HepG2 (cell line): Measurements from ENCODE around the gene BCAS3. TPM values are rescaled to one million over a fixed set of nuclear protein-coding genes. Genes with fewer than 3 reads are reported as not detected.

Source experiments
- ATAC-seq: fragments of 200-7000 bp; cut with Tn5 transposase; 3 replicates; pipeline ENCODE4 v1.9.1; 2020; ENCODE audit warnings: mild to moderate bottlenecking, moderate library complexity
- BruUV-seq: library from RNA; stranded (reverse); fragments of 400-500 nt; replicated peaks from 2 replicates; lab custom pipeline; 2021; lab: Mats Ljungman, UMichigan
- CTCF ChIA-PET: fragments of 300-600 bp; formaldehyde crosslinking; extraction: SDS; loops from one replicate; lab custom pipeline; 2021; ENCODE audit warnings: low total read pairs, inconsistent platforms, low intra/inter-chr PET ratio; lab: Yijun Ruan, JAX
- POLR2A ChIA-PET: fragments of 350-600 bp; sonication (Branson Sonifier 250); formaldehyde crosslinking; loops from one replicate; lab custom pipeline; 2020; ENCODE audit warnings: antibody characterized with exemption, inconsistent platforms; lab: Yijun Ruan, JAX
- DNase-seq: peaks from one replicate; pipeline ENCODE4 v3.0.0-alpha.2; 2015; ENCODE audit warnings: low spot score
- FAIRE-seq: peaks from 3 replicates; lab custom pipeline; 2011; peaks lifted over from hg19 to GRCh38; lab: Jason Lieb, UNC
- H2AFZ ChIP-seq: one replicate; pipeline ENCODE4 v1.6.1; 2011; ENCODE audit warnings: low read length, inconsistent platforms
- H3K27ac ChIP-seq: fragments of 300-600 bp; 3 replicates; pipeline ENCODE4 v1.8.0; 2011; ENCODE audit warnings: mixed run types, mild to moderate bottlenecking, mixed read lengths, low read length, inconsistent platforms; ENCODE audit not compliant: insufficient read depth; ENCODE audit errors: extremely low read length
- H3K27me3 ChIP-seq, 2 experiments: fragments of 200-600 bp in 1 of 2; 2 replicates in 1 of 2; 3 replicates in 1 of 2; pipeline versions ENCODE4 v1.6.0 to v1.8.0; 2011; ENCODE audit warnings: low read length in 2 of 2, mild to moderate bottlenecking in 2 of 2, moderate library complexity in 2 of 2, inconsistent platforms in 1 of 2; ENCODE audit not compliant: insufficient read depth in 2 of 2, control insufficient read depth in 1 of 2
- H3K36me3 ChIP-seq, 2 experiments: fragments of 200-600 bp in 1 of 2; replicated peaks in 1 of 2; 2 replicates in 1 of 2; 3 replicates in 1 of 2; pipeline versions ENCODE4 v1.5.1 to v1.8.0; 2011; ENCODE audit warnings: low read length in 2 of 2, inconsistent platforms in 1 of 2; ENCODE audit not compliant: insufficient read depth in 2 of 2, control insufficient read depth in 1 of 2
- H3K4me1 ChIP-seq: 2 replicates; pipeline ENCODE4 v1.5.1; 2012; ENCODE audit warnings: low read length, inconsistent platforms; ENCODE audit not compliant: insufficient read depth
- H3K4me2 ChIP-seq: 2 replicates; pipeline ENCODE4 v1.6.0; 2011; ENCODE audit warnings: low read depth, low read length, inconsistent platforms
- H3K4me3 ChIP-seq, 3 experiments: fragments of 200-600 bp in 1 of 3; sonication (generic), shearing (Covaris generic) in 1 of 3; replicated peaks in 1 of 3; 2 replicates each; pipeline ENCODE4 v1.5.1; 2011 to 2016; ENCODE audit warnings: low read length in 3 of 3, inconsistent platforms in 2 of 3, low read depth in 2 of 3, mild to moderate bottlenecking in 2 of 3, control low read depth in 1 of 3, mixed read lengths in 1 of 3; ENCODE audit not compliant: insufficient read depth in 1 of 3
- H3K79me2 ChIP-seq: one replicate; pipeline ENCODE4 v1.6.1; 2011; ENCODE audit warnings: low read length, inconsistent platforms; ENCODE audit not compliant: insufficient read depth
- H3K9ac ChIP-seq: 2 replicates; pipeline ENCODE4 v1.6.0; 2011; ENCODE audit warnings: mild to moderate bottlenecking, low read depth, low read length, inconsistent platforms; ENCODE audit not compliant: insufficient read depth
- H3K9me3 ChIP-seq: 2 replicates; pipeline ENCODE4 v1.5.1; 2012; ENCODE audit warnings: mild to moderate bottlenecking, low read length
- H4K20me1 ChIP-seq: 2 replicates; pipeline ENCODE4 v1.6.0; 2011; ENCODE audit warnings: inconsistent platforms, mild to moderate bottlenecking, low read length, moderate library complexity; ENCODE audit not compliant: insufficient read depth
- ATF7 ChIP-seq, 2 experiments: fragments of 450-650 bp in 1 of 2; sonication (generic) in 1 of 2; formaldehyde crosslinking in 1 of 2; IDR thresholded peaks; 2 replicates each; pipeline versions ENCODE4 v1.4.0 to v1.6.1; 2016 to 2020; ENCODE audit warnings: antibody characterized with exemption in 1 of 2, mild to moderate bottlenecking in 1 of 2, missing genetic modification reagents in 1 of 2
- IKZF4 ChIP-seq: sonication (generic); formaldehyde crosslinking; IDR thresholded peaks from 2 replicates; pipeline ENCODE4 v1.5.1; 2020; ENCODE audit warnings: borderline replicate concordance, mild to moderate bottlenecking, low read depth, missing genetic modification reagents; ENCODE audit errors: not compliant biosample characterization
- IRX3 ChIP-seq: sonication (generic); formaldehyde crosslinking; IDR thresholded peaks from 2 replicates; pipeline ENCODE4 v1.8.1; 2023; ENCODE audit warnings: mild to moderate bottlenecking, low read depth, missing genetic modification reagents, borderline replicate concordance
- JUN ChIP-seq: sonication (generic); formaldehyde crosslinking; IDR thresholded peaks from 2 replicates; pipeline ENCODE4 v1.4.0; 2020; ENCODE audit warnings: mild to moderate bottlenecking, missing genetic modification reagents
- MLX ChIP-seq: IDR thresholded peaks from 2 replicates; pipeline ENCODE4 v1.6.1; 2016
- NCOA2 ChIP-seq: sonication (generic); formaldehyde crosslinking; IDR thresholded peaks from 2 replicates; pipeline ENCODE4 v1.8.0; 2022; ENCODE audit warnings: inconsistent platforms
- PATZ1 ChIP-seq: sonication (generic); formaldehyde crosslinking; IDR thresholded peaks from 2 replicates; pipeline ENCODE4 v1.4.0; 2020; ENCODE audit warnings: missing genetic modification reagents
- PRDM10 ChIP-seq: sonication (generic); formaldehyde crosslinking; IDR thresholded peaks from 2 replicates; pipeline ENCODE4 v1.4.0; 2020; ENCODE audit warnings: low read depth, missing genetic modification reagents
- RXRB ChIP-seq: IDR thresholded peaks from 2 replicates; pipeline ENCODE4 v1.6.1; 2016; ENCODE audit warnings: borderline replicate concordance, missing genetic modification reagents, missing compliant biosample characterization
- SNAPC2 ChIP-seq: sonication (generic); formaldehyde crosslinking; IDR thresholded peaks from 2 replicates; pipeline ENCODE4 v1.8.1; 2022; ENCODE audit warnings: mild to moderate bottlenecking, missing genetic modification reagents
- ZBTB4 ChIP-seq: sonication (generic); formaldehyde crosslinking; IDR thresholded peaks from 2 replicates; pipeline ENCODE4 v1.4.0; 2020; ENCODE audit warnings: missing genetic modification reagents, mild to moderate bottlenecking, borderline replicate concordance
- ZNF121 ChIP-seq: sonication (generic); formaldehyde crosslinking; IDR thresholded peaks from 2 replicates; pipeline ENCODE4 v1.5.0; 2020; ENCODE audit warnings: mild to moderate bottlenecking, missing genetic modification reagents
- ZNF292 ChIP-seq: sonication (generic); formaldehyde crosslinking; IDR thresholded peaks from 2 replicates; pipeline ENCODE4 v1.8.1; 2022; ENCODE audit warnings: mild to moderate bottlenecking, low read depth, missing genetic modification reagents, borderline replicate concordance
- WGBS: methylation state at CpG from one replicate; pipeline ENCODE4 v1.1.6; 2017; ENCODE audit warnings: low lambda C conversion rate; 5-methylcytosine and 5-hydroxymethylcytosine counted together
- in situ Hi-C: cut with HindIII; loops from 2 replicates; pipeline ENCODE4 v1.10.0; 2017; ENCODE audit warnings: low pct_unique_long_range_greater_than_20kb; ENCODE audit not compliant: extremely low pct_ligation_motif_present
- intact Hi-C: fragments of 100-400 bp; cut with micrococcal nuclease; formaldehyde crosslinking; loops from one replicate; pipeline ENCODE4 v1.10.0; 2022; ENCODE audit not compliant: unreplicated experiment
- polyA plus RNA-seq, 8 experiments: library from polyadenylated mRNA; depleted of rRNA in 3 of 8; stranded (reverse) in 7 of 8; unstranded in 1 of 8; fragments of >200 nt; fragmentation: Illumina TruSeq in 4 of 8; extraction: Trizol in 4 of 8; gene quantifications; 2 replicates each; pipeline versions ENCODE4 v1.2.1 to v1.2.3, GENCODE V29; 2011 to 2016; ENCODE audit warnings: low read depth in 4 of 8, missing spikeins in 1 of 8, mixed read lengths in 1 of 8; ENCODE audit not compliant: insufficient read depth in 1 of 8
- total RNA-seq, 5 experiments: library from RNA; depleted of rRNA; stranded (reverse); fragments of >200 nt; fragmentation: Illumina TruSeq; extraction: Trizol; gene quantifications; 2 replicates each; pipeline ENCODE4 v1.2.3, GENCODE V29; 2016; ENCODE audit warnings: low read depth in 1 of 5

Gene BCAS3
- total and polyA plus RNA-seq, 2 of the 13 experiments (the other 11 are each of a cell fraction or from before 2014, with no cell fraction given): 10.7 to 11.2 TPM

GRCh38 chr17:61065263-61065773, 387.7 kb downstream of the BCAS3 start:
- intact Hi-C loops (no loop called here), in situ Hi-C loops (no loop called here)
- Histone ChIP-seq H3K4me2 (peak overlapping the region; percentile 65), H3K9me3 (no peaks in the 10 kb centered on the region), H3K79me2 (no peaks in the 10 kb centered on the region), H3K36me3 (no peaks in the 10 kb centered on the region), H3K4me1 (peaks cover 23% of the 10 kb centered on the region), H3K9ac (peak overlapping the region; percentile 20; the same call in 1 of the 2 replicates), H2AFZ (peak overlapping the region; percentile 31), H4K20me1 (no peaks in the 10 kb centered on the region), H3K27ac (peak overlapping the region; percentile 46), H3K4me3 (peak overlapping the region in 2 of 3 experiments; percentile 4 to 14; a peak in 1 of 6 replicates), H3K27me3 (no peaks in the 10 kb centered on the region)
- WGBS: 3% methylated on average over 2 of the region's 2 CpGs
- CTCF ChIA-PET: no interaction called here
- POLR2A ChIA-PET: interaction anchor here (0.8 kb wide), 1 partner anchor 170 kb away, joined by 5 read pairs; no protein-coding TSS in a partner anchor
- peak; percentile 86 for ATAC-seq
- peak; percentile 90 for FAIRE-seq
- BruUV-seq: no TSS peak
- peak; percentile 86 for DNase-seq
- TF ChIP-seq ZNF121 (CRISPR knock-in tag) (no peak), NCOA2 (CRISPR knock-in tag) (peak; percentile 50), PATZ1 (CRISPR knock-in tag) (no peak), IKZF4 (no peak), RXRB (CRISPR knock-in tag) (peak; percentile 63; the same call in 1 of the 2 replicates), IRX3 (CRISPR knock-in tag) (no peak), ZBTB4 (CRISPR knock-in tag) (no peak), JUN (CRISPR knock-in tag) (peak; percentile 81; the same call in 1 of the 2 replicates), ZNF292 (CRISPR knock-in tag) (no peak), PRDM10 (CRISPR knock-in tag) (no peak), ATF7 (IDR thresholded peaks at IDR 0.05) (peak; percentile 88), ATF7 (CRISPR knock-in tag; IDR thresholded peaks at IDR 0.05) (no peak; the same call in 1 of the 2 replicates), SNAPC2 (CRISPR knock-in tag) (no peak), MLX (no peak)
